ENCODE measurements around the gene ZNF710.

Gene ZNF710

DNA sequence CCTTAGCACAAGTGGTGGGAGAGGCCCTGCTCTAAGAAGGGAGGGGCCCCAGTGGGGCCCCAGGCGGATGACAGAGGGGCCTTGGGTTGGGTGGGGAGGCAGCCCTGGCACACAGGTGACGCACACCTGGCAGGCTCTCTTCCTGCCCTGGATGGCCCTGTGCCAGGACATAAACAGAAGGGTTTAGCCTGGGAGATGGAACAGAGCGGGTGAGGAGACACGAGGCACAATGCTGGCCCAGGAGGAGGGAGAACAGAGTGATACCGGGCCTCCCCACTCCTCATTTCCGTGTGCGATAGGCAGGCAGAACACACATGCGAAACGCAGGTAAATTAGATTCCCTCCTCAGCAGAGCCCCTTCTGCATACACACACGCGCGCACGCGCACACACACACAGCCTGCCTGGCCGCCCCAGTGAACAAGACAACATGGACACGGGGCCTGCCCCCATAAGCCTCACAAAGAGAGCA, 61.4 kb downstream of the ZNF710 start:
- Histone ChIP-seq H3K27ac (ENCODE audit: low read length) (no peak overlapping the region), H3K79me2 (ENCODE audit: insufficient read depth, low read length) (peaks cover 2% of the 10 kb centered on the region; the same call in 1 of the 2 replicates), H3K9ac (ENCODE audit: low read depth, low read length) (no peak overlapping the region), H3K27me3 (ENCODE audit: insufficient read depth, low read length, poor library complexity) (no peaks in the 10 kb centered on the region), H3K36me3 (ENCODE audit: insufficient read depth, low read length) (peaks cover 4% of the 10 kb centered on the region), H3K4me2 (ENCODE audit: insufficient read depth, low read length) (no peak overlapping the region), H3K4me3 (ENCODE audit: low read depth in 1 of 2, low read length in 2 of 2) (no peak overlapping the region), H3K4me1 (ENCODE audit: insufficient read depth, low read length) (no peaks in the 10 kb centered on the region), H2AFZ (ENCODE audit: low read depth, low read length) (no peak overlapping the region), H4K20me1 (ENCODE audit: insufficient read depth, low read length) (peaks cover 12% of the 10 kb centered on the region), H3K9me3 (ENCODE audit: insufficient read depth, low read length, severe bottlenecking) (no peaks in the 10 kb centered on the region)
- DNase-seq (no peak), ATAC-seq (ENCODE audit: insufficient read depth, low read depth) (no peak)
- TF ChIP-seq EZH2 (IDR thresholded peaks at IDR 0.05; ENCODE audit: borderline replicate concordance, low read depth, low read length, severe bottlenecking): no peak

GRCh38 chr15:90062973-90063769, 62.0 kb downstream of the ZNF710 start:
- no peak for ATAC-seq (ENCODE audit: insufficient read depth, low read depth)
- Histone ChIP-seq H2AFZ (ENCODE audit: low read depth, low read length) (no peak overlapping the region), H3K4me3 (ENCODE audit: low read depth in 1 of 2, low read length in 2 of 2) (no peak overlapping the region), H3K79me2 (ENCODE audit: insufficient read depth, low read length) (peaks cover 2% of the 10 kb centered on the region; the same call in 1 of the 2 replicates), H3K36me3 (ENCODE audit: insufficient read depth, low read length) (peaks cover 11% of the 10 kb centered on the region), H3K9ac (ENCODE audit: low read depth, low read length) (no peak overlapping the region), H3K4me1 (ENCODE audit: insufficient read depth, low read length) (no peaks in the 10 kb centered on the region), H3K27ac (ENCODE audit: low read length) (no peak overlapping the region), H3K27me3 (ENCODE audit: insufficient read depth, low read length, poor library complexity) (no peaks in the 10 kb centered on the region), H4K20me1 (ENCODE audit: insufficient read depth, low read length) (peaks cover 12% of the 10 kb centered on the region), H3K9me3 (ENCODE audit: insufficient read depth, low read length, severe bottlenecking) (no peaks in the 10 kb centered on the region), H3K4me2 (ENCODE audit: insufficient read depth, low read length) (no peak overlapping the region)
- no peak for DNase-seq
- TF ChIP-seq CTCF (IDR thresholded peaks at IDR 0.05; ENCODE audit: borderline replicate concordance, extremely low read depth, low read length, poor library complexity, severe bottlenecking): no peak
- TF ChIP-seq EZH2 (IDR thresholded peaks at IDR 0.05; ENCODE audit: borderline replicate concordance, low read depth, low read length, severe bottlenecking): no peak

GRCh38 chr15:90063770-90064247, 62.7 kb downstream of the ZNF710 start:
- peaks cover 12% of the 10 kb centered on the region for H4K20me1 ChIP-seq (ENCODE audit: insufficient read depth, low read length)
- DNase-seq: no peak
- TF ChIP-seq CTCF (IDR thresholded peaks at IDR 0.05; ENCODE audit: borderline replicate concordance, extremely low read depth, low read length, poor library complexity, severe bottlenecking) (no peak), EZH2 (IDR thresholded peaks at IDR 0.05; ENCODE audit: borderline replicate concordance, low read depth, low read length, severe bottlenecking) (no peak)
- H3K4me1 ChIP-seq (ENCODE audit: insufficient read depth, low read length): no peaks in the 10 kb centered on the region
- no peak overlapping the region for H3K9ac ChIP-seq (ENCODE audit: low read depth, low read length)
- H2AFZ ChIP-seq (ENCODE audit: low read depth, low read length): no peak overlapping the region
- no peak for ATAC-seq (ENCODE audit: insufficient read depth, low read depth)
- H3K4me3 ChIP-seq (ENCODE audit: low read depth in 1 of 2, low read length in 2 of 2): no peak overlapping the region
- no peak overlapping the region for H3K4me2 ChIP-seq (ENCODE audit: insufficient read depth, low read length)
- H3K79me2 ChIP-seq (ENCODE audit: insufficient read depth, low read length): peaks cover 2% of the 10 kb centered on the region; the same call in 1 of the 2 replicates
- H3K9me3 ChIP-seq (ENCODE audit: insufficient read depth, low read length, severe bottlenecking): no peaks in the 10 kb centered on the region
- H3K36me3 ChIP-seq (ENCODE audit: insufficient read depth, low read length): peaks cover 14% of the 10 kb centered on the region
- no peak overlapping the region for H3K27ac ChIP-seq (ENCODE audit: low read length)
- no peaks in the 10 kb centered on the region for H3K27me3 ChIP-seq (ENCODE audit: insufficient read depth, low read length, poor library complexity)

All from DND-41 (cell line).